ENCODE data around the gene FIBCD1.
A peak's percentile ranks its signal among the peaks of the same experiment; 100 is the strongest.

FIBCD1 gene

DNA sequence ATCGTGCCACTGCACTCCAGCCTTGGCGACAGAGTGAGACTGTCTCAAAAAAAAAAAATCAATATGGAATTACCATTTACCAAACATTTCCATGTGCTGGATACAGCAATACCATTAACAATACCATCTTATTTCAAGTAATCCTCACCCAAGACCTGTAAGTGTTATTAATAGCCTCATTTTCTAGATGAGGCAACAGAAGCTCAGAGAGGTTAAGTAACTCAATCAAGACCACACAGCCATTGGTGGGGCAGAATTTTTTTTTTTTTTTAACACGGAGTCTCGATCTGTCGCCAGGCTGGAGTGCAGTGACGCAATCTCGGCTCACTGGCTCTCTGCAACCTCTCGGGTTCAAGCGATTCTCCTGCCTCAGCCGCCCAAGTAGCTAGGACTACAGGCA lies 3.6 kb upstream of the FIBCD1 start:
- Histone ChIP-seq H3K27me3 (ENCODE audit: control insufficient read depth, insufficient read depth, low read length) (peaks cover 58% of the 10 kb centered on the region), H3K9me3 (ENCODE audit: control insufficient read depth, insufficient read depth, low read depth, low read length) (no peaks in the 10 kb centered on the region)

DNA sequence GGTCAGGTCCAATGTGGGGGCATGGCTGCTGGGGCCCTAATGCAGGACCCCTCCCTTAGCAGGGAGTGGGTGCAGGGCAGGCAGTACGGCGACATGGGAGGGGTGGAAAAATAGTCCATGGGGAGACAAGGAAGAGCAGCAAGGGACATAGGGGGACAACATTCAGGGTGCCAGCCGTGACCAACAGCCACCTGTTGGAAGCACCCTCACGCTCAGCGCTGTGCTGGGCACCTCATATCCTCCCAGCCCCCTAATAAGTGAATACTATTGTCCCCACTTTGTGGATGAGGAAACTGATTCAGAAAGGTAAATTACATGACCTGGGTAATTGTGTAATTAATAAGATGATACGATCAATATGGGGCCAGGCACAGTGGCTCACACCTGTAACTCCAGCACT lies 3.0 kb upstream of the FIBCD1 start:
- Histone ChIP-seq H3K4me1 (ENCODE audit: control insufficient read depth, insufficient read depth, low read length) (peaks cover 16% of the 10 kb centered on the region), H3K27me3 (ENCODE audit: control insufficient read depth, insufficient read depth, low read length) (peaks cover 59% of the 10 kb centered on the region), H3K36me3 (ENCODE audit: control insufficient read depth, insufficient read depth, low read length) (no peaks in the 10 kb centered on the region), H3K27ac (ENCODE audit: low read depth, low read length) (no peak overlapping the region), H3K9ac (ENCODE audit: low read length) (no peak overlapping the region), H3K9me3 (ENCODE audit: control insufficient read depth, insufficient read depth, low read depth, low read length) (no peaks in the 10 kb centered on the region), H3K4me3 (ENCODE audit: low read depth, low read length) (no peak overlapping the region)

More for the DNA sequence above, 3.6 kb upstream of the FIBCD1 start:
- peaks cover 11% of the 10 kb centered on the region; the same call in 1 of the 2 replicates for H3K4me1 ChIP-seq (ENCODE audit: control insufficient read depth, insufficient read depth, low read length)
- no peak overlapping the region for H3K27ac ChIP-seq (ENCODE audit: low read depth, low read length)
- no peak overlapping the region for H3K4me3 ChIP-seq (ENCODE audit: low read depth, low read length)
- H3K9ac ChIP-seq (ENCODE audit: low read length), result no peak overlapping the region
- H3K36me3 ChIP-seq (ENCODE audit: control insufficient read depth, insufficient read depth, low read length), result no peaks in the 10 kb centered on the region

DNA sequence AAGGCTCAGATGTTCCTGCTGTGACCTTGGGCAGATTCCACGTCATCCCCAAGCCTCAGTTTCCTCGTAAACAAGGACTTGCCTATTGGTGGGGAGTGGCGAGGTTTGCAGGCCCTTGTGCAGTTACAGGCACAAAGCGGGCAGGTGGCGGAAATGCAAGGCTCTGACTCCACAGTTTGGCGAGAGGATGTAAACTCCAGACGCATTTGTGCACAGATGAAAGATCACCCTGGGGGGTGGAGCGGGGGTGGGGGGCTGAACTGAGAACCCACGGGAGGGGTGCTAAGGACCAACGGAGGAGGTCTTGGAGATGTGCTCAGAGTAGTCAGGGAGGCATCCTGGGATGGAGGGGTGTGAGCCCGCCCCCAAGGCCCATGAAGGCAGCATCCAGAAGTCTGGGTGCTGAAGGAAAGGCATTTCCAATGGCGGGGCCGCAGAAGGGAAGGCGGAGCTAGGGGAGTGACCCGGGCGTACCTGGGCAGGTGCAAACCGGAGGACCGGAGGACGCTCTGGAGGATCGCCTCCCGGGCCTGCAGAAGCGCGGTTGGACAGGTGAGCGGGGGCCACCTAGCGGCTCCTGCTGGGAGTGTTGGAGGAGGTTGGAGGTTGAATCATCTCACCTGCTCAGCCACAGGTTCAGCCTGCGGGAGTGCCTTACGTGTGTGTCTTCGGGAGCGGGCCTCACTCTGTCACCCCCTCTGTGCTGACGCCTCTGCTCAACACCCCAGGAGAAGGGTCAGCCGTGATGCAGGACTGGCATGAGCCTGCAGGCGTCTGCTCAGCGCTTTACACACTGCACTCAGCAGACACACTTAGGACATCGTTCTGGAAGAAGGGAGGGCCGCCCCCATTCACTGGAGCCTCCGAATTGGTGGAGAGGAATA lies 1.9 kb upstream of the FIBCD1 start:
- H3K36me3 ChIP-seq (ENCODE audit: control insufficient read depth, insufficient read depth, low read length), result no peaks in the 10 kb centered on the region
- peaks cover 28% of the 10 kb centered on the region for H3K4me1 ChIP-seq (ENCODE audit: control insufficient read depth, insufficient read depth, low read length)
- H3K9ac ChIP-seq (ENCODE audit: low read length), result no peak overlapping the region
- no peak overlapping the region for H3K27ac ChIP-seq (ENCODE audit: low read depth, low read length)
- H3K27me3 ChIP-seq (ENCODE audit: control insufficient read depth, insufficient read depth, low read length), result peaks cover 60% of the 10 kb centered on the region
- no peaks in the 10 kb centered on the region for H3K9me3 ChIP-seq (ENCODE audit: control insufficient read depth, insufficient read depth, low read depth, low read length)
- H3K4me3 ChIP-seq (ENCODE audit: low read depth, low read length), result peak overlapping the region; percentile 67

DNA sequence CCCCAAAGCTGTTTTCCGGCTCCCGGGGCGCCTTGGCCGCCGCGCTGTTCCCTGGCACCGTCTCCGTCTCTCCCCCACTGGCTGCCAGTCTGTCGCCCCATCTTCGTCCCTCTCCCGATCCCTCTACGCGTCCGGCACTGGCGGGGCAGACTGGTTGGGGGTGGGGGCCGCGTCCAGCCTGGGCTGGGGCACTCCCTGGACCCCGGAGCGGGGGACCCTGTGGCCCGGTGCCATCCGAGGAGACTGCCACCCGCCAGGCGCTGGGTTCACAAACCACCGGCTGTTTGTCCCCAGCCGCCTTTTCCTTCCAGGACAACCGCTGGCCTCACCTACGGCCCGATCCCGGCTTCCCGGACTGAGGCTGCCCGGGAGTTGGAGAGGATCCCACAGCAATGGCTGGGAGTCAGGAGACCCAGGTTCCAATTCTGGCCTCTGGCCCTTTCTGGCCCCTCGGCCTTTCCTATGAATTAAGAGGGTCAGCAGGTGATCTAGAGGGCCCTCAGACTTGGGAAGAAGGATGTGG lies 1.0 kb upstream of the FIBCD1 start:
- peaks cover 30% of the 10 kb centered on the region for H3K4me1 ChIP-seq (ENCODE audit: control insufficient read depth, insufficient read depth, low read length)
- H3K4me3 ChIP-seq (ENCODE audit: low read depth, low read length), result peak overlapping the region; percentile 67

DNA sequence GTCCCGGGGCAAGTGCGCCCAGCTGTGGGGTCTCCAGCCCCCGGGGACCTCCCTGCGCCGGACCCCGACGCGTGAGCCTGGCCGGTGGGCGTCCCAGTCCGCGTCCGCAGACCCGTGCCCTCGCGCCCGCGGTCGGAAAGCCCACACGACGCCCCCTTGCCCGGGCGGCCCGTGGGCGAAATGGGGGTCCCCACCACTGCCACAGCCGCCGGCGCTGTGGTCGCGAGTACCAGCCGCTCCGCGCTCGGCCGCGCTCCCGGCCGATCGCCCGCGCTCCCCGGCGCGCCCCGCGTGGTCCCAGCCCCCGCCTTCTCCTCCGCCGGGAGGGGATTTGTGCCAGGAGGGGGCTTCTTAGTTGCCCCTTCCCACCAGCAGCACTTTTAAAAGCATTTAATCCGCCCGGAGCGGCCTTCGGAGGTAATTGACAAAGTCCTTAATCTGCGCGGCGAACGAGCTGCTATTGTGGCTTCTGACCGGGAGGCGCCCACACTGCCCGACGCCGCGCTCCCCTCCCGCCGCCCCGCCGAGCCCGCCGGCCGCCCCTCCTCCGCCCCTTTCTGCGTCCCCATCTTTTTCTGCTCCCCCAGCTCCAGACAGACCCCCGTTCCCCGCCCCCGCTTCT lies 469 bp upstream of the FIBCD1 start:
- no peak overlapping the region for H3K9ac ChIP-seq (ENCODE audit: low read length)
- H3K27ac ChIP-seq (ENCODE audit: low read depth, low read length), result no peak overlapping the region
- no peaks in the 10 kb centered on the region for H3K9me3 ChIP-seq (ENCODE audit: control insufficient read depth, insufficient read depth, low read depth, low read length)
- peak overlapping the region; percentile 67 for H3K4me3 ChIP-seq (ENCODE audit: low read depth, low read length)
- H3K4me1 ChIP-seq (ENCODE audit: control insufficient read depth, insufficient read depth, low read length), result peaks cover 30% of the 10 kb centered on the region
- peaks cover 60% of the 10 kb centered on the region for H3K27me3 ChIP-seq (ENCODE audit: control insufficient read depth, insufficient read depth, low read length)
- no peaks in the 10 kb centered on the region for H3K36me3 ChIP-seq (ENCODE audit: control insufficient read depth, insufficient read depth, low read length)

More for the DNA sequence above, 1.0 kb upstream of the FIBCD1 start:
- no peaks in the 10 kb centered on the region for H3K9me3 ChIP-seq (ENCODE audit: control insufficient read depth, insufficient read depth, low read depth, low read length)
- H3K27ac ChIP-seq (ENCODE audit: low read depth, low read length), result no peak overlapping the region
- H3K36me3 ChIP-seq (ENCODE audit: control insufficient read depth, insufficient read depth, low read length), result no peaks in the 10 kb centered on the region
- no peak overlapping the region for H3K9ac ChIP-seq (ENCODE audit: low read length)
- peaks cover 60% of the 10 kb centered on the region for H3K27me3 ChIP-seq (ENCODE audit: control insufficient read depth, insufficient read depth, low read length)

DNA sequence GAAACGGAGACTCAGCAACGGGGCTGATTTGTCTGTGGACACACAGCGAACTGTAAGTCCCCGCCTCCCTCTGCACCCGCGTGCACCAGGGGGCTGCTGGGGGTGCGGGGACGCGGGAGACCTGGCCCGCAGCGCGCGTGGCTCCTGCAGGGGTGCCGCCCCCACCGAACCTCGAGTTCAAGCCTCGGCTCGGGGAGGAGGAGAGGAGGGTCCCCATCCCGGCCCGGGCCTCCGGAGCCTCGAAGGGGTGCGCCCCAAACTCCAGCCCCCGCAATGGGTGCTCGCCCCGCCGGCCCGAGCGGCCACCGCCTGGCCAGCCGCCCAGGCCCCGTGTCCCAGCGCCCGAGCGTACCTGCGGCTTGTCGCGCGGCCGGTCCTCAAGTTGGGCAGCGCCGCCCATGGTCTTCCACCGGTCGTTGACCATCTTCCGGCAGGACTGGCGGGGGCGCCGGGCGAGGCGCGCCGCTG lies 829 bp downstream of the FIBCD1 start:
- no peak overlapping the region for H3K27ac ChIP-seq (ENCODE audit: low read depth, low read length)
- H3K27me3 ChIP-seq (ENCODE audit: control insufficient read depth, insufficient read depth, low read length), result peaks cover 56% of the 10 kb centered on the region
- no peaks in the 10 kb centered on the region for H3K36me3 ChIP-seq (ENCODE audit: control insufficient read depth, insufficient read depth, low read length)
- peaks cover 38% of the 10 kb centered on the region for H3K4me1 ChIP-seq (ENCODE audit: control insufficient read depth, insufficient read depth, low read length)
- H3K9me3 ChIP-seq (ENCODE audit: control insufficient read depth, insufficient read depth, low read depth, low read length), result no peaks in the 10 kb centered on the region
- H3K4me3 ChIP-seq (ENCODE audit: low read depth, low read length), result peak overlapping the region; percentile 67
- no peak overlapping the region for H3K9ac ChIP-seq (ENCODE audit: low read length)

DNA sequence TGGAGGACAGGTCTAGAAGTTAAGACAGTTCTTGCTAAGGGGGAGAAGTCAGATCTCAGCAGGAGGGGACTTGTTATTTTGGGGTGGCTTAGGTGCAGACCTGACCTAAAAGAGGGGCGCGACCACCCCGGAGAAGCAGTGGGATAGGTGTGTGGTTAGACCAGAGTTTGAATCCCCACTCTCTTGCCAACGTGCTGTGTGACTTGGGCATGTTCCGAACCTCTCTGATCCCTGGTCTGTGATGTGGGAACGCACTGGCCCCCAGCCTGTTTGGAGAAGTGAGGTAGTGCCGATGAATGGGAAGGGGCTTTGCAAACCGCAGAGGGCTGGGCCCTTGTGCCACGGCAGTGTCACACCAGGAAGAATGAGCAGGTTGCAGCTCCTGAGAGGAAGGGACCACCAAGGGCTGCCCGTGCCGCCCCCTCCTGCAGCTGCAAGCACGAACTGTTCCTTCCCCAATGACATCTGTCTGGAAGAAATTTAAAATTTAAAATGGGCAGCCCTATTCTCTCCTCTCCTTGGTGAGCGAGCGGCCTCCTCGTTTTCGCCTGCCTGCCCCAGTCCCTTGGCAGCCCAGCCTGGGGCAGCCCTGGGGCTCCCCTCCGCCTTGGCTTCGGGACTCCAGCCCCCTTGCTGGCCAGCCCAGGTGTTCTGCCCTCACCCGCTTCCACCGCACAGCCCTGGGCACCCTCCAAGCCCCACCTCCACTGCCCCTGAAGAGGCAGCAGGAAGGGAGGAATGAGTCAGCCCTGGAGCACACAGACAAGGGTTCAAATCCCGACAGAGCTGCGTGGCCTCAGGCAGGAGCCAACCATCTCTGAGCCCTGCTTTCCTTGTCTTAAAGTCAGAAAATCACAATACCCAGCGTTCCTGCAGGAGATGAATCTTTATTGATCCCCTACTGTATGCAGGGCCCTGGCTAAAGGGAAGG lies 1.6 kb downstream of the FIBCD1 start:
- Histone ChIP-seq H3K4me3 (ENCODE audit: low read depth, low read length) (peak overlapping the region; percentile 67), H3K27me3 (ENCODE audit: control insufficient read depth, insufficient read depth, low read length) (peaks cover 53% of the 10 kb centered on the region), H3K36me3 (ENCODE audit: control insufficient read depth, insufficient read depth, low read length) (no peaks in the 10 kb centered on the region), H3K4me1 (ENCODE audit: control insufficient read depth, insufficient read depth, low read length) (peaks cover 46% of the 10 kb centered on the region), H3K27ac (ENCODE audit: low read depth, low read length) (no peak overlapping the region), H3K9ac (ENCODE audit: low read length) (peak overlapping the region; percentile 14), H3K9me3 (ENCODE audit: control insufficient read depth, insufficient read depth, low read depth, low read length) (no peaks in the 10 kb centered on the region)

DNA sequence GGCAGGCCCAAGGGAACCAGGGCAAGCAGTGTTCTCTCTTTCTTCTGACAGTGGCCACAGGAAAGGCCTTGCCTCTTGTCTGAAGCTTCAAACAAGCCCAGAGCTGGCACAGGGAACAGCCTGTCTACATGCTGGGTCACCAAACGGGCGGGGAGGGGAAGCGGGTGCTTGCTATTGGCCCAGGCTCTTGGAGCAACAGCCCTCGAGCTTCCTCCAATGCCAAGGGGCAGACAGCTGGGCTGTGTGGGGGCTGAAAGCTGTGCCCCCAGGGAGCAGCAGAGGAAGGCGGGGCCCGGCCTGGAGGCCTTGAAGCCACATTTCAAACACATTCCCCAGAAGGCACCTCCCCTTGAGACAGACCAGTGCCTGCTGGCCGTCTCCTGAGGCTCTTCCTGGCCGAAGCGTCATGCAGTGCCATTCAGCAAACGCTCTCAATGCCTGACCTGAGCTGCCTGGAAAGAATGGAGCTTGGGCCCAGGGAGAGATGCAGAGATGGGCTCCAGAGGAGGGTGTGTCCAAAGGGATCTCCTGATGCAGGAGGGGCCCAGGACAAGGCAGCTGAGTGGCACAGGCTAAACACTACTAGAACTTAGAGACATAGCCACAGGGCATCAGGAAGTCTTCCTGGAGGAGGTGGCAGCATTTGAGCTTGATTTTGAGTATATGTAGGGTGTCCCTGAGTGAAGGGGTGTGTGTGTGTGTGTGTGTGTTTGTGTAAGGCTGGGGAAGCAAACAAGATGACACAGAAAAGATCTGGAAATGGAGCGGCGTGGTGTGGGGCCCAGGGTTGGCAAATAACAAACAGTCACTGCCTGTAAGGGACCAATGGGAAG lies 2.5 kb downstream of the FIBCD1 start:
- no peaks in the 10 kb centered on the region for H3K9me3 ChIP-seq (ENCODE audit: control insufficient read depth, insufficient read depth, low read depth, low read length)
- peaks cover 44% of the 10 kb centered on the region for H3K27me3 ChIP-seq (ENCODE audit: control insufficient read depth, insufficient read depth, low read length)
- H3K36me3 ChIP-seq (ENCODE audit: control insufficient read depth, insufficient read depth, low read length), result no peaks in the 10 kb centered on the region
- no peak overlapping the region for H3K4me3 ChIP-seq (ENCODE audit: low read depth, low read length)
- no peak overlapping the region for H3K27ac ChIP-seq (ENCODE audit: low read depth, low read length)
- peak overlapping the region; percentile 14 for H3K9ac ChIP-seq (ENCODE audit: low read length)
- H3K4me1 ChIP-seq (ENCODE audit: control insufficient read depth, insufficient read depth, low read length), result peaks cover 54% of the 10 kb centered on the region

DNA sequence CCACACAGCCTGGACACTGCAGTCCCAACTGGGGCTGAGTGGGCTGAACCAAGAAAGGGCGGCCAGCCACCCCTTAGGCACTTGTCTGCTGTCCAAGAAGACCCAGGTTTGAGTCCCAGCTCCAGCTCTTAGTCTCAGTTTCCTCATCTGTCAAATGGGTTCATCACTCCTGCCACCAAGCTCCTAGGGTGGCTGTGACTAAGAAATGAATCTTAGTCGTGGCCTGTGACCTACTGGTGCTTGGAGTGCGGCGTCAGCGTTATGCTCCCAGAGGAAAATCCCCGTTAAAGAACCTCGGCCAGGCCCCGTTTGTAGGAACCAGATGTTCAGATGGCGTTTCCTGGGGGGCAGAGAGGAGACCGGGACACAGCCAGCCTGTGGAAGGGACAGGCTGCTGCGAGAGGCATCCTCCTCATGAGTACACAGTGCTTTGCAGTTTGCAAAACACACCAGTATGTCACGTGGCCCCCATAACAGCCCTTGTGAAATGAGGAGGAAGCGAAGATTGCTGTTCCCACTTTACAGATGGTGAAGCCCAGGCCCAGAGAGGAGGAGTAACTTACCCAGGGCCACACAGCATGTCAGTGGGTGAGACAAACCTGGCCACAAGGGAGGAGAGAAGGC lies 3.3 kb downstream of the FIBCD1 start:
- H3K27ac ChIP-seq (ENCODE audit: low read depth, low read length), result no peak overlapping the region
- H3K9ac ChIP-seq (ENCODE audit: low read length), result no peak overlapping the region
- peaks cover 37% of the 10 kb centered on the region for H3K27me3 ChIP-seq (ENCODE audit: control insufficient read depth, insufficient read depth, low read length)
- no peaks in the 10 kb centered on the region for H3K9me3 ChIP-seq (ENCODE audit: control insufficient read depth, insufficient read depth, low read depth, low read length)
- H3K36me3 ChIP-seq (ENCODE audit: control insufficient read depth, insufficient read depth, low read length), result no peaks in the 10 kb centered on the region
- no peak overlapping the region for H3K4me3 ChIP-seq (ENCODE audit: low read depth, low read length)
- peaks cover 54% of the 10 kb centered on the region for H3K4me1 ChIP-seq (ENCODE audit: control insufficient read depth, insufficient read depth, low read length)

Measured in HUES6 (cell line).